ENCODE data around the gene RHBDL3.

RHBDL3 gene

GRCh38 chr17:32355649-32356377 is 90.2 kb downstream of the RHBDL3 start:
- Histone ChIP-seq H3K9ac (ENCODE audit: low read depth, low read length) (no peak overlapping the region), H3K9me3 (ENCODE audit: control insufficient read depth, insufficient read depth, low read length) (no peaks in the 10 kb centered on the region), H3K4me3 (ENCODE audit: low read depth, low read length) (no peak overlapping the region), H3K4me1 (ENCODE audit: control insufficient read depth, insufficient read depth, low read length) (peaks cover 5% of the 10 kb centered on the region), H3K27me3 (ENCODE audit: control insufficient read depth, insufficient read depth, low read length) (no peaks in the 10 kb centered on the region), H3K36me3 (ENCODE audit: control insufficient read depth, insufficient read depth, low read length) (peaks cover 30% of the 10 kb centered on the region)

GRCh38 chr17:32356378-32356743 is 90.7 kb downstream of the RHBDL3 start:
- Histone ChIP-seq H3K9ac (ENCODE audit: low read depth, low read length) (no peak overlapping the region), H3K27me3 (ENCODE audit: control insufficient read depth, insufficient read depth, low read length) (no peaks in the 10 kb centered on the region), H3K9me3 (ENCODE audit: control insufficient read depth, insufficient read depth, low read length) (no peaks in the 10 kb centered on the region), H3K4me3 (ENCODE audit: low read depth, low read length) (no peak overlapping the region), H3K36me3 (ENCODE audit: control insufficient read depth, insufficient read depth, low read length) (peaks cover 30% of the 10 kb centered on the region), H3K4me1 (ENCODE audit: control insufficient read depth, insufficient read depth, low read length) (peaks cover 5% of the 10 kb centered on the region)

- Histone ChIP-seq H3K4me3 (ENCODE audit: low read depth, low read length) (no peak overlapping the region), H3K9ac (ENCODE audit: low read depth, low read length) (no peak overlapping the region), H3K27me3 (ENCODE audit: control insufficient read depth, insufficient read depth, low read length) (no peaks in the 10 kb centered on the region), H3K36me3 (ENCODE audit: control insufficient read depth, insufficient read depth, low read length) (peaks cover 30% of the 10 kb centered on the region), H3K9me3 (ENCODE audit: control insufficient read depth, insufficient read depth, low read length) (no peaks in the 10 kb centered on the region), H3K4me1 (ENCODE audit: control insufficient read depth, insufficient read depth, low read length) (peaks cover 3% of the 10 kb centered on the region)
Observed at GRCh38 chr17:32356750-32357149, 91.1 kb downstream of the RHBDL3 start.

- H3K9me3 ChIP-seq (ENCODE audit: control insufficient read depth, insufficient read depth, low read length), result no peaks in the 10 kb centered on the region
- H3K9ac ChIP-seq (ENCODE audit: low read depth, low read length), result no peak overlapping the region
- peaks cover 35% of the 10 kb centered on the region for H3K36me3 ChIP-seq (ENCODE audit: control insufficient read depth, insufficient read depth, low read length)
- H3K4me1 ChIP-seq (ENCODE audit: control insufficient read depth, insufficient read depth, low read length), result peaks cover 3% of the 10 kb centered on the region
- H3K4me3 ChIP-seq (ENCODE audit: low read depth, low read length), result no peak overlapping the region
- H3K27me3 ChIP-seq (ENCODE audit: control insufficient read depth, insufficient read depth, low read length), result no peaks in the 10 kb centered on the region
Observed at GRCh38 chr17:32357615-32358014, 92.0 kb downstream of the RHBDL3 start.

- Histone ChIP-seq H3K36me3 (ENCODE audit: control insufficient read depth, insufficient read depth, low read length) (peaks cover 42% of the 10 kb centered on the region), H3K27me3 (ENCODE audit: control insufficient read depth, insufficient read depth, low read length) (no peaks in the 10 kb centered on the region), H3K4me3 (ENCODE audit: low read depth, low read length) (no peak overlapping the region), H3K9me3 (ENCODE audit: control insufficient read depth, insufficient read depth, low read length) (no peaks in the 10 kb centered on the region), H3K9ac (ENCODE audit: low read depth, low read length) (no peak overlapping the region), H3K4me1 (ENCODE audit: control insufficient read depth, insufficient read depth, low read length) (no peaks in the 10 kb centered on the region)
Observed at GRCh38 chr17:32361270-32361669, 95.6 kb downstream of the RHBDL3 start.

- H3K36me3 ChIP-seq (ENCODE audit: control insufficient read depth, insufficient read depth, low read length), result peaks cover 40% of the 10 kb centered on the region
Observed at GRCh38 chr17:32370426-32370825, 104.8 kb downstream of the RHBDL3 start.

More at GRCh38 chr17:32370426-32370825, 104.8 kb downstream of the RHBDL3 start:
- Histone ChIP-seq H3K4me3 (ENCODE audit: low read depth, low read length) (no peak overlapping the region), H3K27me3 (ENCODE audit: control insufficient read depth, insufficient read depth, low read length) (no peaks in the 10 kb centered on the region), H3K9ac (ENCODE audit: low read depth, low read length) (no peak overlapping the region), H3K9me3 (ENCODE audit: control insufficient read depth, insufficient read depth, low read length) (no peaks in the 10 kb centered on the region), H3K4me1 (ENCODE audit: control insufficient read depth, insufficient read depth, low read length) (no peaks in the 10 kb centered on the region)
